Activated naive CD4-positive, alpha-beta T cell treated with Interleukin-2 at 50 U/mL for 16 hours (primary cell): ENCODE results near the gene ATF5.

Experiments
- DNase-seq: peaks from one replicate; pipeline ENCODE4 v3.0.0-alpha.2; 2020

ATF5 gene

GRCh38 chr19:49977076-49977475, 48.1 kb downstream of the ATF5 start:
- no peak for DNase-seq

GRCh38 chr19:49977881-49978280, 48.9 kb downstream of the ATF5 start:
- no peak for DNase-seq

- no peak for DNase-seq
These were observed 49.3 kb downstream of the ATF5 start for GRCh38 chr19:49978324-49978723.

- DNase-seq = no peak
These were observed 52.9 kb downstream of the ATF5 start for GRCh38 chr19:49981603-49982593.
